Endothelial cell of umbilical vein (primary cell): ENCODE data around the gene RNASE7. TPM values are rescaled to one million over a fixed set of nuclear protein-coding genes. Genes with fewer than 3 reads are reported as not detected.

ENCODE experiments used
- BruUV-seq: library from RNA; stranded (reverse); fragments of 400-500 nt; replicated peaks from 2 replicates; lab custom pipeline; 2021; lab: Mats Ljungman, UMichigan
- CTCF ChIA-PET: fragments of 300-600, 350-600 bp; sonication (Branson Sonifier 250); formaldehyde crosslinking; loops from one replicate; lab custom pipeline; 2021; ENCODE audit warnings: antibody characterized with exemption, inconsistent platforms; lab: Charles Lee
- POLR2A ChIA-PET: fragments of 300-600, 350-600 bp; sonication (Branson Sonifier 250); formaldehyde crosslinking; loops from one replicate; lab custom pipeline; 2021; ENCODE audit warnings: antibody characterized with exemption, inconsistent platforms; lab: Charles Lee
- DNase-seq: peaks from one replicate; pipeline ENCODE4 v3.0.0-alpha.2; 2011; ENCODE audit warnings: low read depth, low spot score
- FAIRE-seq: peaks from 2 replicates; lab custom pipeline; 2011; peaks lifted over from hg19 to GRCh38; lab: Jason Lieb, UNC
- H2AFZ ChIP-seq: 2 replicates; pipeline ENCODE4 v1.6.0; 2012; ENCODE audit warnings: low read depth, low read length, control low read depth, inconsistent platforms
- H3K27ac ChIP-seq: 2 replicates; pipeline ENCODE4 v1.5.1; 2011; ENCODE audit warnings: low read depth, mild to moderate bottlenecking, control low read depth, low read length, moderate library complexity; ENCODE audit not compliant: insufficient read depth
- H3K27me3 ChIP-seq, 2 experiments: 2 replicates each; pipeline versions ENCODE4 v1.6.0 to v1.6.1; 2011; ENCODE audit warnings: low read length in 2 of 2, mixed read lengths in 1 of 2; ENCODE audit not compliant: control insufficient read depth in 2 of 2, insufficient read depth in 2 of 2
- H3K36me3 ChIP-seq, 2 experiments: 2 replicates in 1 of 2; 3 replicates in 1 of 2; pipeline ENCODE4 v1.5.1; 2011; ENCODE audit warnings: low read length in 2 of 2, mild to moderate bottlenecking in 1 of 2, moderate library complexity in 1 of 2; ENCODE audit not compliant: control insufficient read depth in 2 of 2, insufficient read depth in 2 of 2; ENCODE audit errors: extremely low read depth in 1 of 2
- H3K4me1 ChIP-seq: 3 replicates; pipeline ENCODE4 v1.5.1; 2011; ENCODE audit warnings: mild to moderate bottlenecking, low read length; ENCODE audit not compliant: control insufficient read depth, insufficient read depth; ENCODE audit errors: extremely low read depth
- H3K4me2 ChIP-seq: 2 replicates; pipeline ENCODE4 v1.6.1; 2011; ENCODE audit warnings: low read length, control low read depth, mixed read lengths; ENCODE audit not compliant: insufficient read depth
- H3K4me3 ChIP-seq, 3 experiments: fragments of 200-600 bp in 1 of 3; sonication (generic), shearing (Covaris generic) in 1 of 3; replicated peaks in 1 of 3; 2 replicates each; pipeline ENCODE4 v1.5.1; 2011 to 2016; ENCODE audit warnings: control low read depth in 3 of 3, low read length in 3 of 3, mild to moderate bottlenecking in 2 of 3, inconsistent platforms in 1 of 3, low read depth in 1 of 3, moderate library complexity in 1 of 3; ENCODE audit not compliant: insufficient read depth in 1 of 3
- H3K79me2 ChIP-seq: 2 replicates; pipeline ENCODE4 v1.6.0; 2012; ENCODE audit warnings: low read length, inconsistent platforms; ENCODE audit not compliant: control insufficient read depth, insufficient read depth
- H3K9ac ChIP-seq: replicated peaks from 2 replicates; pipeline ENCODE3; 2011; ENCODE audit warnings: low read length, control low read depth; ENCODE audit not compliant: insufficient read depth; ENCODE audit errors: extremely low read depth
- H3K9me1 ChIP-seq: replicated peaks from 3 replicates; pipeline ENCODE4 v1.6.0; 2011; ENCODE audit warnings: mild to moderate bottlenecking, low read length; ENCODE audit not compliant: control insufficient read depth, insufficient read depth; ENCODE audit errors: extremely low read depth
- H3K9me3 ChIP-seq: replicated peaks from 2 replicates; pipeline ENCODE4 v1.5.1; 2012; ENCODE audit warnings: low read length, inconsistent platforms; ENCODE audit not compliant: control insufficient read depth, insufficient read depth
- H4K20me1 ChIP-seq: replicated peaks from 2 replicates; pipeline ENCODE3; 2011; ENCODE audit warnings: mild to moderate bottlenecking, low read length; ENCODE audit not compliant: control insufficient read depth, insufficient read depth; ENCODE audit errors: extremely low read depth
- FOS ChIP-seq: IDR thresholded peaks from 2 replicates; pipeline ENCODE4 v1.6.1; 2011; ENCODE audit warnings: mild to moderate bottlenecking, low read length, moderate library complexity, borderline replicate concordance; ENCODE audit not compliant: insufficient read depth
- GATA2 ChIP-seq: IDR thresholded peaks from 2 replicates; pipeline ENCODE4 v1.7.0; 2011; ENCODE audit warnings: low read depth, mild to moderate bottlenecking, moderate library complexity, mixed read lengths, low read length; ENCODE audit not compliant: insufficient read length, insufficient read depth
- JUN ChIP-seq: IDR thresholded peaks from 2 replicates; pipeline ENCODE4 v1.6.1; 2011; ENCODE audit warnings: borderline replicate concordance, low read depth; ENCODE audit not compliant: insufficient read length, insufficient read depth
- dilution Hi-C: fragments of 300-500 bp; cut with MboI; formaldehyde crosslinking; loops from one replicate; pipeline ENCODE4 v1.15.0; 2019; ENCODE audit warnings: low sequenced_read_pairs; ENCODE audit not compliant: extremely low pct_ligation_motif_present
- intact Hi-C: fragments of 100-400 bp; cut with micrococcal nuclease; formaldehyde crosslinking; loops from one replicate; pipeline ENCODE4 v1.10.0; 2022
- polyA plus RNA-seq, 4 experiments: library from polyadenylated mRNA; depleted of rRNA in 3 of 4; stranded (reverse) in 3 of 4; unstranded in 1 of 4; fragments of >200 nt; gene quantifications; 2 replicates each; pipeline versions ENCODE4 v1.2.1 to v1.2.3, GENCODE V29; 2011 to 2012; ENCODE audit warnings: missing spikeins in 1 of 4
- total RNA-seq: library from RNA; stranded (reverse); gene quantifications from 2 replicates; pipeline ENCODE4 v1.2.3, GENCODE V29; 2021
- TF ChIP-seq, protein P1 (sequence below), 2 donors: IDR thresholded peaks; 1 replicate in 1 of 2; 2 replicates in 1 of 2; pipeline ENCODE4 v1.5.1; 2011; ENCODE audit warnings: low read length in 2 of 2, mild to moderate bottlenecking in 2 of 2, moderate library complexity in 2 of 2, control low read depth in 1 of 2, inconsistent platforms in 1 of 2, low read depth in 1 of 2; ENCODE audit not compliant: insufficient read depth in 1 of 2; ENCODE audit errors: extremely low read depth in 1 of 2

Gene RNASE7
- total and polyA plus RNA-seq, 2 donors (not counting 3 experiments of a cell fraction or from before 2014, with no cell fraction given): not detected

DNA sequence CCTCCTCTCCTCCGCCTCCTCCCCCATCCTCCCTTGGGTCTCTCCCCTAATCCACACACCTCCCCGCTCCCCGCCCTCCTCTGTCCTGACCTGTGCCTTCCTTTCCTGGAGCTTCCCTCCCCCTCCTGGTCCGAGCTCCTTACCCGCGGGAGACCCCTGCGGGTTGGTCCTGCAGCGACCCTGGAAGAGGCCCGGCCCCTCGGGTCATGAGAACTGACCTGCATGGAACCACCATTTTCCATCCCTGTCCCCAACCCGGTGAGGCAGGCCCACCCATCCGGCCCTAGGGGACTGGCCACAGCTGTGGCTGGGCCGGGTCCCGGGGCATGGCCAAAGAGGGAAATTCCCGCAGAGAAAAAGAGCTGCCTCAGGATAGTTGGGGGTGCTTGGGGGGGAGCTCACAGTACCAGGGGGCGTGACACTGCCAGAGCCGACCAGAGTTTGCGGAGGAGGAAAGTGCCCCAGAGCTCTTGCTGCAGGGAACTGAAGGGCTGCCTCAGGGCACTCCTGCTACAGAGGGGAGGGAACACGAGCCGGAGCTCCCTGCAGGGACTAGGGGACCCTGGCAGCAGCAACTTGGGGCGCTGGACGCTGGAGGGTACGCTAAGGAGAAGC, 28.6 kb downstream of the RNASE7 start:
- Histone ChIP-seq H3K9ac (peak overlapping the region; percentile 32), H3K9me1 (no peaks in the 10 kb centered on the region), H4K20me1 (no peaks in the 10 kb centered on the region), H3K27me3 (peaks cover 16 to 38% of the 10 kb centered on the region in 2 experiments), H3K4me1 (peaks cover 10% of the 10 kb centered on the region), H3K27ac (no peak overlapping the region), H3K79me2 (no peaks in the 10 kb centered on the region), H3K36me3 (peaks cover 0 to 2% of the 10 kb centered on the region in 2 experiments), H3K4me3 (peak overlapping the region in 2 of 3 experiments; percentile 54 to 55), H2AFZ (peak overlapping the region; percentile 0), H3K4me2 (peak overlapping the region; percentile 58), H3K9me3 (no peaks in the 10 kb centered on the region)
- dilution Hi-C loops (no loop called here), intact Hi-C loops (loop anchor here (1.0 kb wide), 1 partner anchor 17 kb away; no protein-coding TSS in a partner anchor)
- ChIA-PET CTCF (interaction anchor here (0.9 to 3.4 kb wide), 19 partner anchors 9 to 122 kb away, joined by 3 to 49 read pairs (median 6); partner anchors contain the start of gene TMEM253), POLR2A (interaction anchor here (1.9 kb wide), 1 partner anchor 34 kb away, joined by 4 read pairs; no protein-coding TSS in a partner anchor)
- BruUV-seq: no TSS peak
- FAIRE-seq: no peak
- DNase-seq: peak; percentile 7
- TF ChIP-seq, protein P1, sequence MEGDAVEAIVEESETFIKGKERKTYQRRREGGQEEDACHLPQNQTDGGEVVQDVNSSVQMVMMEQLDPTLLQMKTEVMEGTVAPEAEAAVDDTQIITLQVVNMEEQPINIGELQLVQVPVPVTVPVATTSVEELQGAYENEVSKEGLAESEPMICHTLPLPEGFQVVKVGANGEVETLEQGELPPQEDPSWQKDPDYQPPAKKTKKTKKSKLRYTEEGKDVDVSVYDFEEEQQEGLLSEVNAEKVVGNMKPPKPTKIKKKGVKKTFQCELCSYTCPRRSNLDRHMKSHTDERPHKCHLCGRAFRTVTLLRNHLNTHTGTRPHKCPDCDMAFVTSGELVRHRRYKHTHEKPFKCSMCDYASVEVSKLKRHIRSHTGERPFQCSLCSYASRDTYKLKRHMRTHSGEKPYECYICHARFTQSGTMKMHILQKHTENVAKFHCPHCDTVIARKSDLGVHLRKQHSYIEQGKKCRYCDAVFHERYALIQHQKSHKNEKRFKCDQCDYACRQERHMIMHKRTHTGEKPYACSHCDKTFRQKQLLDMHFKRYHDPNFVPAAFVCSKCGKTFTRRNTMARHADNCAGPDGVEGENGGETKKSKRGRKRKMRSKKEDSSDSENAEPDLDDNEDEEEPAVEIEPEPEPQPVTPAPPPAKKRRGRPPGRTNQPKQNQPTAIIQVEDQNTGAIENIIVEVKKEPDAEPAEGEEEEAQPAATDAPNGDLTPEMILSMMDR (IDR thresholded peaks at IDR 0.05; ENCODE audit: extremely low read depth in 1 of 2, insufficient read depth in 1 of 2, low read depth in 1 of 2, low read length in 2 of 2): no peak
- TF ChIP-seq GATA2 (no peak), JUN (no peak), FOS (no peak)
